Vein endothelial cell (primary cell): Measurements from ENCODE around the gene ZNF75A. TPM values are rescaled to one million over a fixed set of nuclear protein-coding genes. Genes with fewer than 3 reads are reported as not detected.

Source experiments
- total RNA-seq: library from RNA; depleted of rRNA; stranded (reverse); fragments of >200 nt; gene quantifications from 2 replicates; pipeline ENCODE4 v1.2.3, GENCODE V29; 2012

Gene ZNF75A
- 24.8 and 25.5 TPM in 2 replicates for total RNA-seq

DNA sequence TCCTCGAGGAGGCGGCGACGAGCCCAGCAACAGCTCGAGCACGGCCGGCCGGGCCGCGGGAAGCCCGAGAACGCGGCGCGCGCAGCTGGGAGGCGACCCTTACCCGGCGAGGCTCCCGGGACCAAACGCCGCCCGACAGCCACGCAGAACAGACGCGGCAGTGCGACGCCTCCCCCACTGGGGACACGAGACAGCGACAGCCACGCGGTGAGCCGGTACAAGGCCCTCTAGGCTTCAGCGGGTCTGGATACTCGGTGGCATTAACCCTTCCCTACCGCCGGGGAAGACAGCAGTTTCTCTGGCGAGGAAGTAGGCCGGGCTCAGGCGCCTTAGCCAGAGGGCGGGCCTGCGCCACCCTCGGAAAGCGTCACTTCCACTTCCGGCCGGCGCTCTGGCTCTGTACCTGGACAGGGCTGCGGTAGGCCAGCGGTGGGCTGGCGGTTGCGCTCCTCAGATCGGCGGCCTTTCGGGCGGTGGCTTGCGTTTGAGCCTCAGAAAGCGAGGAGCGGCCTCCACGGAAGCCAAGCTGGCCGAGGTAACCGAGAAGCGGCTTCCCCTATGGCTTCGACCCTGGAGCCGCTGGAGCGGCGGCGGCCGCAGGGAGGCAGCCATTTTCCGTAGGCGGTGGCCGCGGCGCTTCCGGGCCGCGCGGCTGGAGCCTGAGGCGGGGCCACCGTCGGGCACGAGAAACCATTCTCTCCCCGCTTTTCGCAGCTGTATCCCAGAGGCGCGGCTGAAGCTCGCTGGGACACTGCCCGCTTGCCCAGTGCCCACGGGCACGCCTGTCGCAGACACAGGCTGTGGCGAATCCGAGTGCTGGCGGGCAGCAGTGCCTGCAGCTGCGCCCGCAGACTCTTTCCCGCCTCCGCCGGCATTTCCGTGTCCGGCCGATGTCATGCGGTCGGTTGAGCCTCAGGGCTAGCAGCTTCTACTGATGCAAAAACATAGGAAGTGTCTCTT is at the start of gene ZNF75A, which contains the start of gene TIGD7:
Gene ZNF75A, plus strand, starts transcription at position 389 of the 960 bp plus-strand sequence. CDS start 2,932 bp downstream, outside the sequence.
Gene TIGD7, minus strand, starts transcription at position 322 of the 960 bp plus-strand sequence. CDS start 4,816 bp downstream, outside the sequence.

DNA sequence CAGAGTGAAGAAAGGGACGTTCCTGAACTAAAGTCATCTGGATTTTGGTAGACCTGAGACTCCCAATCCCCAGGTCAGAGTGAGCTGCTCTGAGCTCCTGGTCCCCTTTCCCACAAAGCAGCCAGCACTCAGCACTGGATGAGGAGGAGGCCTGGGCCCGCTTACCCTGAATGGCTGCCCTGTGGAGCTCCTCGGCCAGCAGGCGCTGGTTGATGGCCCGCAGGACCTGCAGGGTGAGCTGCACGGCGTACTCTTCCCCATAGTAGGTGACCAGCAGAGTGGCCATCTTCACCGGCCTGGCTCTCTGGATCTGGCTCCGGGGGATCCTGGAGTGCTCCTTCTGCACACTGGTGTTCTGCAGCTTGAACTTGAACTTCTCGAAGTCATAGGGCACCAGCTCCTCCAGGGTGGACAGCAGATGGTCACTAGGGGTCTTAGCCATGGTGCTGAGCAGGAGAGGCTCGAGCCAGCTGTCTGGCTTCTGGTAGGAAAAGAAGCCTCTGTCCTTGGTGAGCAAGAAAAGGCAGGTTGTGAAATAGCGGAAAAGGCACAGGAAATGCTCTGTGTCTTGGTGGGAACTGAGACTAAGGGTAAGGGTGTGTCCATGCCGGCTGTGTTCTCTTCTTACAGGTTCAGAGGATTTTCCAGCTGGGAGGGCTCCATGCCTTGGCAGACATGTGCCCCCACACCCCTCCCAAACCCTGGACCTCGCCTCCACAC is 49.0 kb upstream of the ZNF75A start, which contains the start of gene MEFV:
Gene MEFV, minus strand, starts transcription at position 488 of the 720 bp plus-strand sequence. Its CDS starts 46 bp downstream, at position 442.

DNA sequence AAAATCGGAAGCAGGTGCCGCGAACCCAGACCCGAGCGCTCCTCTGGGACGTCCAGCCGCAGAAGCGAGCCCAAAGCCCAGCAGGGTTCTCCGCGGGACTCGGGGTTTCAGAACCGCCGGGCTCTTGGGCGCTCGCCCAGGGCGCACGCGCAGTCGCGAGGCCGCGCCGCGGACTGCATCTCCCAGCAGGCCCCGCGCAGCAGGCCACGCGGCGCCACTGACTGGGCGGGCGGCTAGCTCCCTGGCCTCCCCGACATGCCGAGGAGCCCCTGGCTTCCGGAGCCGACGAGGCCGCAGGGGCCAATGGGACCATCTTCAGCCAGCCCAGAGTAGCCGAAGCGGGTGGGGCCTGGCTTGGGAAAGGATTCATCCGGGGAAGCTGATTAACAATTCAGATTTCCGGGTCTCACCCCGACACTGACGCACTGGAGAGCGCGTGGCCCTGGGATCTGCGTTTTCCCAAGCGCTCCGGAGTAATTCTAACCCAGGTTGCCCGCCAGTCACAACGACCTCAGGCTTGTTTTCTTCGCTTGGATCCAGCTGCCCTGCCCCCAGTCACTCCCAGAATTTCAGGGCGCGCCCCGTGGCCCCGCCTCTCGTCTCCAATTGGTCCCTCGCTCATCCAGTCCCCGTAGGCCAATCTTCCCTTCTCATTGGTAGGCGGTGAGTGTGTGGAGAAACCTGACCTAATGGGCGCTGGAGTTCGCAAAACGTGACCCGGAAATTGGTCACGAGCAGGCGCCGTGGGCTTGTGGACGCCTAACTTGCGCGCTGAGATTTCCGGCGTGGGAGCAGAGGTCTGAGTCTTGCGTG is 22.4 kb upstream of the ZNF75A start, which contains the start of gene ZNF263:
Gene ZNF263, plus strand, starts transcription at position 762 of the 813 bp plus-strand sequence. CDS start 328 bp downstream, outside the sequence.

DNA sequence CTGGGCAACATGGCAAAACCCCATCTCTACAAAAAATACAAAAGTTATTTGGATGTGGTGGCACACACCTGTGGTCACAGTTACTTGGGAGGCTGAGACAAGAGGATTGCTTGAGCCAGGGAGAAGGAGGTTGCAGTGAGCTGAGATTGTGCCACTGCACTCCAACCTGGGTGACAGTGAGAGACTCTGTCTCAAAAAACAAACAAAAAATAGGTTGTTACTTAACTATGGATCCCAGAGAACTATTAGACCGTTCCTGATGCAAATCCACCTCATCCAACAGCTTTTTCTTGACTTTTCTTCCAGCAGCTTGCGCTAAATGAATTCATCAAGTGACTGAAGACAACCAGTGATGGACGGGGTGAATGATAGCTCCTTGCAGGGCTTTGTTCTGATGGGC is 50.3 kb downstream of the ZNF75A start, which contains the start of gene OR2C1:
Gene OR2C1, plus strand, starts transcription at position 301 of the 400 bp plus-strand sequence. Its CDS starts 52 bp downstream, at position 353.

Other genes with a start within 250 kb of the ZNF75A start
- 101 and 214 TPM in 2 replicates for gene IL32, start 239.9 kb upstream of the ZNF75A start, total RNA-seq
- gene ZSCAN10, start 206.2 kb upstream of the ZNF75A start, total RNA-seq, result not detected in 2 replicates
- 21.4 and 35.3 TPM in 2 replicates for gene ZNF205, start 192.9 kb upstream of the ZNF75A start, total RNA-seq
- 4.8 and 5.6 TPM in 2 replicates for gene ZNF213, start 170.5 kb upstream of the ZNF75A start, total RNA-seq
- 0.33 TPM in 1 of 2 replicates, not detected in the other for gene OR1F1, start 117.3 kb upstream of the ZNF75A start, total RNA-seq
- 12.7 and 13.5 TPM in 2 replicates for gene ZNF200, start 70.3 kb upstream of the ZNF75A start, total RNA-seq
- not detected in 2 replicates for gene MEFV, start 48.9 kb upstream of the ZNF75A start, total RNA-seq
- 46.0 and 55.9 TPM in 2 replicates for gene ZNF263, start 22.0 kb upstream of the ZNF75A start, total RNA-seq
- gene TIGD7, start 67 bp upstream of the ZNF75A start, total RNA-seq, result 3.6 and 5.1 TPM in 2 replicates
- gene OR2C1, start 50.4 kb downstream of the ZNF75A start, total RNA-seq, result not detected in 2 replicates
- 11.4 and 13.7 TPM in 2 replicates for gene ZSCAN32, start 95.5 kb downstream of the ZNF75A start, total RNA-seq
- 9.6 and 10.8 TPM in 2 replicates for gene ZNF174, start 95.7 kb downstream of the ZNF75A start, total RNA-seq
- 2.5 and 2.9 TPM in 2 replicates for gene ZNF597, start 138.0 kb downstream of the ZNF75A start, total RNA-seq
- 19.3 and 21.2 TPM in 2 replicates for gene NAA60, start 138.2 kb downstream of the ZNF75A start, total RNA-seq
- not detected in 2 replicates for gene C16orf90, start 190.0 kb downstream of the ZNF75A start, total RNA-seq
- 9.5 and 10.1 TPM in 2 replicates for gene CLUAP1, start 195.5 kb downstream of the ZNF75A start, total RNA-seq